ENCODE measurements around the gene SIGLEC11. TPM values are rescaled to one million over a fixed set of nuclear protein-coding genes. Genes with fewer than 3 reads are reported as not detected.

SIGLEC11 gene
- total and polyA plus RNA-seq, 2 of the 13 experiments (the other 11 are each of a cell fraction or from before 2014, with no cell fraction given), result not detected

DNA sequence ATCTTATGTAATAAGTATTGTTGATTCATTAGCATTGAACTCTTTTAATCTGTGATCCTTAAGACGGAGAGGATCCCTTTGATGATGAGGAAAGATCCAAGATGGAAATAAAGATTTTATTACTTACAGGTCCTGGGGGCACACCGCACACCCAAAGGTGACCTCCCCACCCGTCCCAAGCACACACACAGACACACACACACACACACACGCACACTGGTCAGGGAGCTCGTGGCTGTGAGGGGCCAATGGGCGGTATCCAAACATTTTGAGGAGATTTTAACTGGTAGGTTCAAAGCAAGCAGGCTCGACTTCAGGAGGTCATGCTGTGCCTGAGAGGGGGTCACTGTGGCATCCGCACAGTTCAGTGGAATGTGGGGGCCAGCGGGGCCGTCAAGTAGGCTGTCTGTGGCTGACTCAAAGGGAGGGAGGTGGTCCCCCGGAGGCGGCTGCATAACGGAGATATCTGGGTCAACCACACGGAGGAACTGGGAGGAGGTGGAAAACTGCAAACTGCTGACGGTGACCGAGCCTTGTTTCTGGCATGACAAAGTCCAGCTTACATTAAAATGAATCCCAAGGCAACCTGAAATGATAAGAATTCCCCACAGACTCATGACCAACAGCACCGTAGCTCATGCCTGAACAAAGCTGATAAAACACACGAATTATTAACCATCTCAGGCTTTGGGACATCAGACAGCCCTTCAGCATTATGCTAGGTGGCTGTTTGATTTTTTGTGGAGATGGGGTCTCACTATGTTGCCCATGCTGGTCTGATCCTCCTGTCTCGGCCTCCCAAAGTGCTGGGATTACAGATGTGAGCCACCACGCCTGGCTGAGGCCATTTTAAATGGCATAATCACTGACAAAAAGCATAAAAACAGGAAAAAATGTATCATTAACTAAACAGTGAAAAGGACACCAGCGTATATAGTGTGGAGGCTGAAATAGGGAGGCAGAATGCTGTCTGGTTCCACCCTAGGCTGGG is 20.9 kb upstream of the SIGLEC11 start (continued):
- no peak for TF ChIP-seq STAG1 (CRISPR knock-in tag; IDR thresholded peaks at IDR 0.05)
- no peak for TF ChIP-seq ZKSCAN5 (CRISPR knock-in tag; IDR thresholded peaks at IDR 0.05)
- TF ChIP-seq ZNF282 (IDR thresholded peaks at IDR 0.05; ENCODE audit: partially characterized antibody), result no peak
- no peak for TF ChIP-seq ZNF772 (CRISPR knock-in tag; IDR thresholded peaks at IDR 0.05)
- no peak for TF ChIP-seq ATM (IDR thresholded peaks at IDR 0.05; ENCODE audit: borderline replicate concordance)
- TF ChIP-seq ATF5 (CRISPR knock-in tag; IDR thresholded peaks at IDR 0.05; ENCODE audit: low read depth), result no peak
- TF ChIP-seq ARID2 (CRISPR knock-in tag; IDR thresholded peaks at IDR 0.05; ENCODE audit: borderline replicate concordance), result no peak
- no peak for TF ChIP-seq SKIL (CRISPR knock-in tag; IDR thresholded peaks at IDR 0.05; ENCODE audit: borderline replicate concordance)
- no peak for TF ChIP-seq ZNF10 (CRISPR knock-in tag; IDR thresholded peaks at IDR 0.05; ENCODE audit: borderline replicate concordance, low read depth)
- TF ChIP-seq, protein P1, sequence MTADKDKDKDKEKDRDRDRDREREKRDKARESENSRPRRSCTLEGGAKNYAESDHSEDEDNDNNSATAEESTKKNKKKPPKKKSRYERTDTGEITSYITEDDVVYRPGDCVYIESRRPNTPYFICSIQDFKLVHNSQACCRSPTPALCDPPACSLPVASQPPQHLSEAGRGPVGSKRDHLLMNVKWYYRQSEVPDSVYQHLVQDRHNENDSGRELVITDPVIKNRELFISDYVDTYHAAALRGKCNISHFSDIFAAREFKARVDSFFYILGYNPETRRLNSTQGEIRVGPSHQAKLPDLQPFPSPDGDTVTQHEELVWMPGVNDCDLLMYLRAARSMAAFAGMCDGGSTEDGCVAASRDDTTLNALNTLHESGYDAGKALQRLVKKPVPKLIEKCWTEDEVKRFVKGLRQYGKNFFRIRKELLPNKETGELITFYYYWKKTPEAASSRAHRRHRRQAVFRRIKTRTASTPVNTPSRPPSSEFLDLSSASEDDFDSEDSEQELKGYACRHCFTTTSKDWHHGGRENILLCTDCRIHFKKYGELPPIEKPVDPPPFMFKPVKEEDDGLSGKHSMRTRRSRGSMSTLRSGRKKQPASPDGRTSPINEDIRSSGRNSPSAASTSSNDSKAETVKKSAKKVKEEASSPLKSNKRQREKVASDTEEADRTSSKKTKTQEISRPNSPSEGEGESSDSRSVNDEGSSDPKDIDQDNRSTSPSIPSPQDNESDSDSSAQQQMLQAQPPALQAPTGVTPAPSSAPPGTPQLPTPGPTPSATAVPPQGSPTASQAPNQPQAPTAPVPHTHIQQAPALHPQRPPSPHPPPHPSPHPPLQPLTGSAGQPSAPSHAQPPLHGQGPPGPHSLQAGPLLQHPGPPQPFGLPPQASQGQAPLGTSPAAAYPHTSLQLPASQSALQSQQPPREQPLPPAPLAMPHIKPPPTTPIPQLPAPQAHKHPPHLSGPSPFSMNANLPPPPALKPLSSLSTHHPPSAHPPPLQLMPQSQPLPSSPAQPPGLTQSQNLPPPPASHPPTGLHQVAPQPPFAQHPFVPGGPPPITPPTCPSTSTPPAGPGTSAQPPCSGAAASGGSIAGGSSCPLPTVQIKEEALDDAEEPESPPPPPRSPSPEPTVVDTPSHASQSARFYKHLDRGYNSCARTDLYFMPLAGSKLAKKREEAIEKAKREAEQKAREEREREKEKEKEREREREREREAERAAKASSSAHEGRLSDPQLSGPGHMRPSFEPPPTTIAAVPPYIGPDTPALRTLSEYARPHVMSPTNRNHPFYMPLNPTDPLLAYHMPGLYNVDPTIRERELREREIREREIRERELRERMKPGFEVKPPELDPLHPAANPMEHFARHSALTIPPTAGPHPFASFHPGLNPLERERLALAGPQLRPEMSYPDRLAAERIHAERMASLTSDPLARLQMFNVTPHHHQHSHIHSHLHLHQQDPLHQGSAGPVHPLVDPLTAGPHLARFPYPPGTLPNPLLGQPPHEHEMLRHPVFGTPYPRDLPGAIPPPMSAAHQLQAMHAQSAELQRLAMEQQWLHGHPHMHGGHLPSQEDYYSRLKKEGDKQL (CRISPR knock-in tag; IDR thresholded peaks at IDR 0.05; ENCODE audit: low read depth), result no peak
- no peak for TF ChIP-seq SAP130 (CRISPR knock-in tag; IDR thresholded peaks at IDR 0.05; ENCODE audit: low read depth)
- TF ChIP-seq THAP7 (CRISPR knock-in tag; IDR thresholded peaks at IDR 0.05), result no peak
- no peak for TF ChIP-seq ZNF775 (CRISPR knock-in tag; IDR thresholded peaks at IDR 0.05; ENCODE audit: borderline replicate concordance)
- no peak for TF ChIP-seq ZNF790 (CRISPR knock-in tag; IDR thresholded peaks at IDR 0.05; ENCODE audit: borderline replicate concordance)
- TF ChIP-seq CENPX (CRISPR knock-in tag; IDR thresholded peaks at IDR 0.05), result no peak
